Mucosa of stomach (tissue), 1 donor: ENCODE results near the gene HOXC13.

Experiments used
- H3K27me3 ChIP-seq: one replicate; pipeline ENCODE4 v1.7.0; 2013; ENCODE audit warnings: mild to moderate bottlenecking, low read length; ENCODE audit not compliant: control insufficient read depth, insufficient read depth
- H3K36me3 ChIP-seq: one replicate; pipeline ENCODE4 v1.7.0; 2013; ENCODE audit warnings: low read length; ENCODE audit not compliant: control insufficient read depth, insufficient read depth
- H3K4me1 ChIP-seq: one replicate; pipeline ENCODE4 v1.7.0; 2013; ENCODE audit warnings: mild to moderate bottlenecking, low read length; ENCODE audit not compliant: control insufficient read depth, insufficient read depth
- H3K4me3 ChIP-seq: one replicate; pipeline ENCODE4 v1.7.0; 2013; ENCODE audit warnings: low read length
- H3K9ac ChIP-seq: one replicate; pipeline ENCODE4 v1.7.0; 2013; ENCODE audit warnings: mild to moderate bottlenecking, low read length, moderate library complexity
- H3K9me3 ChIP-seq: one replicate; pipeline ENCODE4 v1.7.0; 2013; ENCODE audit warnings: mild to moderate bottlenecking, low read length, moderate library complexity; ENCODE audit not compliant: control insufficient read depth
- donor health status: Pancreatic carcinoma.

The HOXC13 gene

DNA sequence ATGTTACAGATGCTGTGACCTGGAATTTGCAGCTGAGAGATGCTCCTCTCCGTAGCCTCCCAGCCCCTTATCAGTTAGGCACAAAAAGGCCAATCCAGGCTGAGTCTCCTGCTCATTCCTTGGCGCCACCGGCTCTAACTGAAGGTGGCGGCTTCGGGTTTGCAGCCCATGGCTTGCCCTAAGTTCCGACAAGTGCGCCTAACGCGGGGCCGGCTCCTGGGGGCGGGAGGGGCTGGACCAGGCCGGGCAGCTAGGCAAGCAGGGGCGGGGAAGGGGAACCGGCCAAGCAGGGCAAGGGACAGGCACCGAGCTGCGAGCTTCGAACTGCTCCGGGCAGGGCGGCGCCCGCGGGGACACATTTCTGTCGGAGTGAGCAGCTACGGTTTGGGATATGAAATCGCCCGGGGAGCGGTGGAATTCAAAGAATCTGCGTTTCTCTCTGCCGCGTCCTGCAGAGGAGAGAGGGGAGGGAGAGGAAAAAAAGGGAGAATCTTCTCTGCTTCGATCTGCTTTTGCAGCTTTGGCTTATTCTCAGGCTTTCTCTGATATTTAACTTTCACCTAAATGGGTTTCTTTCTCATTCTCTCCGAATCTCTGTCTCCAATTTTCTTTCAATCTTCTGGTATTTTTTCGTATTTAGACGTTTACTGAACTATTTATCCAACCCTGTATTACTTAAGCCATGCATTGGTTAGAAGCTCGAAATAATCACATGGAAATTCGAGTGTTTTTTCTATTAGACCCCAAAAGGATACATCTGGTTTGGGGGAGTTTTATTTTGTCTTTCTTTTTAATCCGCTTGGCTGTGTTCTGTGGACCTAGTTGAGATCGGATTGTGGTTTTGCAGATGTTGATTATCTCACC, 14.5 kb downstream of the HOXC13 start:
- Histone ChIP-seq H3K9ac (no peak overlapping the region), H3K9me3 (no peaks in the 10 kb centered on the region), H3K36me3 (no peaks in the 10 kb centered on the region), H3K4me1 (peaks cover 3% of the 10 kb centered on the region), H3K4me3 (no peak overlapping the region), H3K27me3 (peaks cover 100% of the 10 kb centered on the region)

DNA sequence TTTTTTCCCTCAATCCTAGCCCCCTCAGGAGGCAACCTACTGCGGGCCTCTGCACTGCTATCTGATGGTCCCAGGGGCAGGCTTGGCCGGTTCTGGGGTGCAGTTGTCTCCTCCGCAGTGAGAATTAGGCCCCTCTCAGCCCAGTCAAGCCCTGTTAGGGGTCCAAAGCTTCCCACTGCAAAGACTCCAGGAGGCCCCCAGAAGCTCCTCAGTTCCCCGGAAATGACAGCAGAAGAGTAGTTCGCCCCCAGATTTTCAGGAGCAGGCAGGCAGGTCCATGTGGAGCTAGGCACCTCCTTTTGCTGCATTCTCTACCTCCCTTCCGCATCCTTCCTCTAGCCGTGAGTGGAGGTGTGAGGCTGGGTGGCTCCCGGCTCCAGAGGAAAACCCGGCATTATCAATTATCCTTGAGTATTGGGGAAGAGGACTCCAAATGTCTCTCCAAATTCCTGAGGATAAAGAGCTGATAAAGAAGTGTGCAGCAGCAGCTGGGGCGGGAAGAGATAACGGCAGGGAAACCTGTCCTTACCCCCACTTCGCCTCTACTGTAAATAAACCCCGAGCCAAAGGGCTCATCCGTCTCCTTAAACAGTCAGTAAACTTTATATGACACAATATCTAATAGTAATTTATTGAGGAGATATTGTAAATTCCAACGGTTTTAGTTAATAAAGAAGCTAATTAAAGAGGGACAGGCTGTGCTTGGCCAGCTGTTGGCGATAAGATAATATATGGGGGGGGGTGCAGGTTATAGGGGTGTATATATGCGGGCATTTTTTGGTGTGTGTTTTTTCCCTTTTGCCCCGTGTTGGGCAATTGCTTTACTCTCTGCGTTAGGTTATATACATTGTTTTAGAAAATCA, 15.4 kb downstream of the HOXC13 start:
- Histone ChIP-seq H3K36me3 (no peaks in the 10 kb centered on the region), H3K4me1 (peaks cover 3% of the 10 kb centered on the region), H3K27me3 (peaks cover 99% of the 10 kb centered on the region), H3K9me3 (no peaks in the 10 kb centered on the region), H3K9ac (no peak overlapping the region), H3K4me3 (no peak overlapping the region)

DNA sequence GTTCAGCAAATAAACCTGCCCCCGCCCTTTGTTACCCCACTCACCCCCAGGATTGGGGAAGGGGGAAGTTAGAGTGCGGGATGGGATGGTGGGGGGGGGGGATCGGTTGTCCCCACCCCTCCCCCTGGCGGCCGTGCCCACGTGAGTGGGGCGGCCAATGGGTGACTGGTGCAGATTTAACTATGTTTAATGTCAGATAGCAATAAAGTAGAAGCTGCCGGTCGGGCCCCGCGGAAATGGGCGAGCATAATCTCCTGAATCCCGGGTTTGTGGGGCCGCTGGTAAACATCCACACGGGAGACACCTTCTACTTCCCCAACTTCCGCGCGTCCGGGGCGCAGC, 16.0 kb downstream of the HOXC13 start, which contains the start of gene HOXC12:
TSS of gene HOXC12 (plus strand) at position 210 of the 342 bp plus-strand sequence. CDS start at position 237, 27 bp downstream.
- H3K9ac ChIP-seq, result no peak within 1 kb of the TSS
- H3K9me3 ChIP-seq, result no peaks in the 10 kb centered on the region
- H3K4me3 ChIP-seq, result no peak within 1 kb of the TSS
- peaks cover 99% of the 10 kb centered on the region for H3K27me3 ChIP-seq
- H3K4me1 ChIP-seq, result peaks cover 3% of the 10 kb centered on the region
- H3K36me3 ChIP-seq, result no peaks in the 10 kb centered on the region

DNA sequence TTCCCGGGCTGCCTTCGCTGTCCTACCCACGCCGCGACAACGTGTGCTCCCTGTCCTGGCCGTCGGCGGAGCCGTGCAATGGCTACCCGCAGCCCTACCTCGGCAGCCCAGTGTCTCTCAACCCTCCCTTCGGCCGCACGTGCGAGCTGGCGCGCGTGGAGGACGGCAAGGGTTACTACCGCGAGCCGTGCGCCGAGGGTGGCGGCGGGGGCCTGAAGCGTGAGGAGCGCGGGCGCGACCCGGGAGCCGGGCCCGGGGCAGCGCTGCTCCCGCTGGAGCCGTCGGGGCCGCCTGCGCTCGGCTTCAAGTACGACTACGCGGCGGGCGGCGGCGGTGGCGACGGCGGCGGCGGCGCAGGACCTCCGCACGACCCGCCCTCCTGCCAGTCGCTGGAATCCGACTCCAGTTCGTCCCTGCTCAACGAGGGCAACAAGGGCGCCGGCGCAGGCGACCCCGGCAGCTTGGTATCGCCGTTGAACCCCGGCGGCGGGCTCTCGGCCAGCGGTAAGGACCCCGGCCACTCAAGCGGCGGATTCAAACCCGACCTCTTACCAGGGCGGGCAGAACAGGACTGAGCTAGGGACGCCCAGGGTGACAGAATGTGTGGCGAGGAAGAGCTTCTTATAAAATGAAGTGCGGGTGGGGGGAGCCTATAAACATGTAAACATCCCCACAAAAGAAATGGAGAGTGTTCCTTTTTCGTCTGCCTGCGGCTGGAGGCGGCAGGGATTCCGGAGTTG, 16.6 kb downstream of the HOXC13 start:
- H3K9ac ChIP-seq, result no peak overlapping the region
- peaks cover 3% of the 10 kb centered on the region for H3K4me1 ChIP-seq
- H3K36me3 ChIP-seq, result no peaks in the 10 kb centered on the region
- no peaks in the 10 kb centered on the region for H3K9me3 ChIP-seq
- H3K27me3 ChIP-seq, result peaks cover 99% of the 10 kb centered on the region
- no peak overlapping the region for H3K4me3 ChIP-seq

- Histone ChIP-seq H3K27me3 (peaks cover 99% of the 10 kb centered on the region), H3K4me3 (no peak overlapping the region), H3K9ac (no peak overlapping the region), H3K9me3 (no peaks in the 10 kb centered on the region), H3K36me3 (no peaks in the 10 kb centered on the region), H3K4me1 (peaks cover 3% of the 10 kb centered on the region)
Observed at GRCh38 chr12:53955776-53956250, 17.2 kb downstream of the HOXC13 start.

DNA sequence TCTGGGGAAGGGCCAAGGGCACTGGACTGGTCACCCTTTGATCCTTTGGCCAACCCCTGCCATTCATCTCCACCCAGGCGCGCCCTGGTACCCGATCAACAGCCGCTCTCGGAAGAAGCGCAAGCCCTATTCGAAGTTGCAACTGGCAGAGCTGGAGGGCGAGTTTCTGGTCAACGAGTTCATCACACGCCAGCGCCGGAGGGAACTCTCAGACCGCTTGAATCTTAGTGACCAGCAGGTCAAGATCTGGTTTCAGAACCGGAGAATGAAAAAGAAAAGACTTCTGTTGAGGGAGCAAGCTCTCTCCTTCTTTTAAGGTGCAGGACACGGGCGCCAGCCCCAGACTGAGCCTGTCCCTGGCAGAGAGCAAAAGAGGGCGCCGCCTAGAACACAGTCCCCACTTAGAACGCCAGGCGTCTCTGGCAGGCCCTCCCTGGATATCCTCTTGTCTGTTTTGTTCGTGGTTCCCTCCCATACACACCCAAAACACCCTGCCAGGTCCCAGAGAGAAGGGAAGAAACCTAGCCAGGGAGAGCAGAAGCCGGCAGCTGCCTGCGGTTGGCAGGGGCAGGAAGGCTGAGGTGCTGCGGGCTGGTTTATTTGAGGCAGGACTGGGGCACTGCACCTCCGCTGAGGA, 17.7 kb downstream of the HOXC13 start:
- Histone ChIP-seq H3K27me3 (peaks cover 99% of the 10 kb centered on the region), H3K36me3 (no peaks in the 10 kb centered on the region), H3K4me3 (no peak overlapping the region), H3K9ac (no peak overlapping the region), H3K4me1 (peaks cover 3% of the 10 kb centered on the region), H3K9me3 (no peaks in the 10 kb centered on the region)

DNA sequence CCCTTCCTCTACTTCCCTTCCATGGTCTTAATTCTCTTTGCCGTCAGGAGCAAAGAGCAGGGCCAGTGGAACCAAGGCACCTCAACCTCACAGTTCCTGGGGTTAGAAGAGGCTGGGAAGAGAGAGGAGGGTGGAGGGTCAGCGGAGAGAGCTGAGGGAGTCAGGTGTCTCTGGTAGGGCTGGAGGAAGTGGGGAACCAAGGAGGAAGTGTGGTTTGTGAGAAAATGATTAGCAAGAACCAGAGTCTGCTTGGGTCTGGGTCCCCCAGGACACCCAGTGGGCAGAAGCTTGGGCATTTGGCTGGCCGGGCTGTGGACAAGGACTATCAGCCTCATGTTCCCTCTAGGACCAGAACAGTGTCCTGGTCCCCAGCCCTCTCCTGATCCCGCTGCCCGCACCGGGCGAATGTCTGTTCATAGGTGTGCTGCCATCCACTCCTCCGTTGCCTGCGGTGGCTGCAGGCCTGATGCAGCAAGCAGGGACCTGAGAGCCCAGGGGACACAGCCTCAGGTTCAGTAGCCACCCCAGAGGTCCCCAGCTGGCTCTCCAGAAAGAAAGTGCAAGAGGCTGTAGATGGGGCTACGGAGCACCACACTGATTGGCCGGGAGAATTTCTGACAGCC, 18.4 kb downstream of the HOXC13 start:
- H3K36me3 ChIP-seq, result no peaks in the 10 kb centered on the region
- H3K27me3 ChIP-seq, result peaks cover 99% of the 10 kb centered on the region
- peaks cover 3% of the 10 kb centered on the region for H3K4me1 ChIP-seq
- no peak overlapping the region for H3K9ac ChIP-seq
- H3K9me3 ChIP-seq, result no peaks in the 10 kb centered on the region
- H3K4me3 ChIP-seq, result no peak overlapping the region

- H3K36me3 ChIP-seq, result no peaks in the 10 kb centered on the region
- no peaks in the 10 kb centered on the region for H3K9me3 ChIP-seq
- H3K4me1 ChIP-seq, result peaks cover 3% of the 10 kb centered on the region
- peaks cover 99% of the 10 kb centered on the region for H3K27me3 ChIP-seq
- no peak overlapping the region for H3K9ac ChIP-seq
- no peak overlapping the region for H3K4me3 ChIP-seq
Observed at GRCh38 chr12:53958128-53958527, 19.5 kb downstream of the HOXC13 start.

DNA sequence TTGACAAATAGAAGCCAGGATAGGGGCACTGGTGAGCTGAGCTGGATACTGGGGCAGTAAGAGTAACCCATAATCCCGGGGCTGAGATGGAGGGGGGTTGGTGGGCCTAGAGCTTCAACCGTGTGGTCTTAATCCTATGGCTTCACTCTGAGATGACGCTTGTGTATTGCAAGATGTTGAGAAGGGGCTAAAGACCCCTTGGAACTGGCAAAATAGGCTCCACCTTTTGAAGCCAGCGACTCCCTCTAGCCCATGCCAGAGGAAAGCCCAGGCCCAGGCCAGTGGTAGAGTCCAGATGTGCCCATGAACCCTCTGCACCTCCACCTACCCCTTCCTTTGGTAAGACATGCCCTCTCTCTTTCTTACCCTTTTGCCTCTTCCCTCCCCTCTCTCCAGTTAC, 20.7 kb downstream of the HOXC13 start:
- H3K4me3 ChIP-seq, result no peak overlapping the region
- peaks cover 99% of the 10 kb centered on the region for H3K27me3 ChIP-seq
- H3K36me3 ChIP-seq, result no peaks in the 10 kb centered on the region
- H3K9me3 ChIP-seq, result no peaks in the 10 kb centered on the region
- H3K4me1 ChIP-seq, result peaks cover 3% of the 10 kb centered on the region
- no peak overlapping the region for H3K9ac ChIP-seq

- Histone ChIP-seq H3K4me1 (no peaks in the 10 kb centered on the region), H3K9ac (no peak overlapping the region), H3K36me3 (no peaks in the 10 kb centered on the region), H3K27me3 (peaks cover 99% of the 10 kb centered on the region), H3K9me3 (no peaks in the 10 kb centered on the region), H3K4me3 (no peak overlapping the region)
Observed at GRCh38 chr12:53960187-53961024, 21.8 kb downstream of the HOXC13 start.
